ENCODE data around the gene SLC13A4. TPM values are rescaled to one million over a fixed set of nuclear protein-coding genes. Genes with fewer than 3 reads are reported as not detected.
"Not testable (repeated sequence)": the region's sequence is repeated elsewhere in the genome, so short reads cannot be mapped to it uniquely, and the experiment has no call there.

Gene SLC13A4
- total RNA-seq, 2 donors from 2014 or later: 0.62 TPM; not detected in 1

DNA sequence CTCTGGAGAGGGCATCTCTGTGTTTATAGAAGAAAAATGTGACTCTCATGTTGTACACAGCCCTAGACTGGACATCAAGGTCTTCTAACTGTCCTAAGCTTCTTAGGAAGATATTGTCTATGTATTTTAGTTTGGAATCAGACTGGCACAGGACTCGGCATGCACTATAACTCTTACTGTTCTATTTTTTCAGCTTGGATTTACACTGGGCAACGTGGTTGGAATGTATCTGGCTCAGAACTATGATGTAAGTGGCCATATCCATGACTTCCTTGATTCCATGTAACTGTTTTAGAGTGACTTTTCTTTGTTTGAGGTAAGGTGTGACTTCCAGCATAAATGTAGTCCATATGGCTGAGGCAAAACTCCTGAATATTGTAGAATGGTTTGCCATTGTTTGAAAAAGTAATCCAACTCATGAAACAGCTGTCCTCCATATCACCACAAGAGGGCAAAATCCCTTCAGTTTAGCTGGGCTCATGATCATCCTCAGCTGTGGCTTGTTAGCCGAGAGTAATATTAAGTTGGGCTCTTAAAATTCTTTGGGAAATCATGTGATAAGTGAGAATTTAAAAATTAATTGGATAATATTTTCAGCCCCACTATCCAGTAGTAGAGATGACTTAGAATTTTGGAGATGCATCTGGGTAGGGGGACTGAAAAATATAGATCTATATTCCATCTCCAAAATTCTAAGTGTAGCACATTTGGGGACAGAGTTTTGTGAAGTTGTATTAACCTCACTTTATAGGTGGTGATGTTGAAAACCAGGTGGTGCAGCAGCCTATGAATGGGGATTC, 55.2 kb downstream of the SLC13A4 start:
- intact Hi-C loops (cut with DNase I): loop anchor here in 1 of 2 donors (5.0 to 10.0 kb wide), 2 partner anchors 132 to 335 kb away; no protein-coding TSS in a partner anchor
- no peak for DNase-seq (ENCODE audit: low spot score)

DNA sequence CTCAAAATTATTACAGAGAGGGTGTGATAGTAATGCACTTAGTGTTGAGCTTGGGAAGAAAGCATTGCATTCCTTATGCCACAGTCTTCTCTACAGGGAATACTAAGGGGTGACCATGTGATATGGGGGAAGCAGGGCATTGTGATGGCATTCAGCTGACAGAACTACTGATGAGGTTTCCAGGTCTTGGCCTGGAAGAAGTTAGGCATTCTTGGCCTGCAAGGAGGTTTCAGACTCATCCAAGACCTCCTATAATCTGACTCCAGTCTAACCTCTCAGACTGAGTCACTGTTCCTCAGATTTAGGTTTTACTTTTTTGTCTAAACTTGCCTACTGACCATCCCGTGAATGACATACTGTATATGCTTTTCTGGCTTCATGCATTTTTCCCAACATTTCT, 57.8 kb downstream of the SLC13A4 start:
- intact Hi-C loops (cut with DNase I): loop anchor here in 1 of 2 donors (5.0 to 10.0 kb wide), 2 partner anchors 135 to 337 kb away; no protein-coding TSS in a partner anchor
- DNase-seq (ENCODE audit: low spot score): no peak

- intact Hi-C loops (cut with DNase I): loop anchor here in 1 of 2 donors (5.0 to 10.0 kb wide), 3 partner anchors 135 to 338 kb away; partner anchors contain the start of gene MTPN
- no peak for DNase-seq (ENCODE audit: low spot score)
Measured at GRCh38 chr7:135669774-135670173, 58.2 kb downstream of the SLC13A4 start.

GRCh38 chr7:135668852-135669395, 59.1 kb downstream of the SLC13A4 start:
- not testable (repeated sequence) for DNase-seq (ENCODE audit: low spot score)
- intact Hi-C loops (cut with DNase I): loop anchor here in 1 of 2 donors (10.0 kb wide), 1 partner anchor 306 kb away; the partner anchor contains the start of gene MTPN

DNA sequence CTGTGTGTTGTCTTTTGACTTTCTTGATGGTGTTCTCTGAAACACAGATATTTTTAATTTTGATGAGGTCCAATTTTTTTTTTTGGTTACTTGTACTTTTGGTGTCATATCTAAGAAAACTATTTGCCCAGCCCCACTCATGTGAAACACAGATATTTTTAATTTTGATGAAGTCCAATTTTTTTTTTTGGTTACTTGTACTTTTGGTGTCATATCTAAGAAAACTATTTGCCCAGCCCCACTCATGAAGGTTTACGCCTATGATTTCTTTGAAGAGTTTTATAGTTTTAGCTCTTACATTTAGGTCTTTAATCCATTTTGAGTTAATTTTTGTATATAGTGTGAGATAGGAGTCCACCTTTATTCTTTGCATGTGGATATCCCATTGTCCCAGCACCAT, 60.4 kb downstream of the SLC13A4 start:
- intact Hi-C loops (cut with DNase I): loop anchor here in 1 of 2 donors (10.0 kb wide), 1 partner anchor 307 kb away; the partner anchor contains the start of gene MTPN
- DNase-seq (ENCODE audit: low spot score): not testable (repeated sequence)

- intact Hi-C loops (cut with DNase I): loop anchor here in 1 of 2 donors (10.0 kb wide), 1 partner anchor 308 kb away; the partner anchor contains the start of gene MTPN
Measured at GRCh38 chr7:135666846-135667245, 61.1 kb downstream of the SLC13A4 start.

GRCh38 chr7:135666156-135666555, 61.8 kb downstream of the SLC13A4 start:
- intact Hi-C loops (cut with DNase I): loop anchor here in 1 of 2 donors (10.0 kb wide), 1 partner anchor 309 kb away; the partner anchor contains the start of gene MTPN

More at GRCh38 chr7:135666846-135667245, 61.1 kb downstream of the SLC13A4 start:
- no peak for DNase-seq (ENCODE audit: low spot score)

DNA sequence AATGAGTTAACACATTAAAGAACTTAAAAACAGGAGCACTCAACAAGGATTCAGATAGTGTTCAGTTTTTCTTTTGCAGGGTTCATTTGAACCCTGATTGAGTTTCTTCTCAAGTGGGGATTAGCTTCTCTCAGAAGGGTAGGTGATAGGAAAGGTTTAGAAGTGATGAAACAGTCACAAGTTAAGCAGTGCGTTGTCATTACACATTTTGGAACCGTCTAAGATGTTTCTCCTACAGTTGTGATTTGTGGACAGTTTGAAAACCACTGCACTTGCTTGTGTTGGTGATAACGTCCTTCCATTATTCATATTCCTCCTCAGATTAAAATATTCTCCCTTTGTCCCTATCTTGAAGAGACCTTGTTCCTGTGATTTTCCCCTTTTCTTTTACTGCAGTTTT, 62.9 kb downstream of the SLC13A4 start:
- intact Hi-C loops (cut with DNase I): loop anchor here in 1 of 2 donors (10.0 kb wide), 1 partner anchor 310 kb away; the partner anchor contains the start of gene MTPN
- no peak for DNase-seq (ENCODE audit: low spot score)

More at GRCh38 chr7:135666156-135666555, 61.8 kb downstream of the SLC13A4 start:
- no peak for DNase-seq (ENCODE audit: low spot score)

DNA sequence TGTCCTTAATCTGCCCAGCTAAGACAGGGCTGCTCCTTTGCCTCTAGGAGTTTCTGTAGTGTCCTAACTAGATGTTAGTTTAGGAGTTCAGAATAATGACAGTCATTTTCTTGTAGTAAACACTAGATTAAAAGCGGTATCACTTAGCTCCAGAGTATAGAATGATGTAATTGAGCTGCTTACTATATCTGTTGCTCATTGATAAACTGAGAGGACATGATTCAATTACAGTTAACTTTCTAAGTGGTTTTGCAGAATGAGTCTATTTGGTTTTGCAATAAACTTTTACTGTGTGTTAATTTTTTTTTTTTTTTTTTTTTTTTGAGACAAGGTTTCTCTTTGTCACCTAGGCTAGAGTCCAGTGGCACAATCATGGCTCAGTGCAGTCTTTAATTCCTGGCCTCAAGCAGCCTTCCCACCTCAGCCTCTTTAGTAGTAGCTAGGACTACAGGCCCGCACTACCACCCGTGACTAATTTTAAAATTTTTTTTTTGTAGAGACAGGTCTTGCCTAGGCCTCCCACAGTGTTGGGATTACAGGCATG, 63.9 kb downstream of the SLC13A4 start:
- DNase-seq (ENCODE audit: low spot score): no peak
- intact Hi-C loops (cut with DNase I): loop anchor here in 1 of 2 donors (10.0 kb wide), 1 partner anchor 311 kb away; the partner anchor contains the start of gene MTPN

DNA sequence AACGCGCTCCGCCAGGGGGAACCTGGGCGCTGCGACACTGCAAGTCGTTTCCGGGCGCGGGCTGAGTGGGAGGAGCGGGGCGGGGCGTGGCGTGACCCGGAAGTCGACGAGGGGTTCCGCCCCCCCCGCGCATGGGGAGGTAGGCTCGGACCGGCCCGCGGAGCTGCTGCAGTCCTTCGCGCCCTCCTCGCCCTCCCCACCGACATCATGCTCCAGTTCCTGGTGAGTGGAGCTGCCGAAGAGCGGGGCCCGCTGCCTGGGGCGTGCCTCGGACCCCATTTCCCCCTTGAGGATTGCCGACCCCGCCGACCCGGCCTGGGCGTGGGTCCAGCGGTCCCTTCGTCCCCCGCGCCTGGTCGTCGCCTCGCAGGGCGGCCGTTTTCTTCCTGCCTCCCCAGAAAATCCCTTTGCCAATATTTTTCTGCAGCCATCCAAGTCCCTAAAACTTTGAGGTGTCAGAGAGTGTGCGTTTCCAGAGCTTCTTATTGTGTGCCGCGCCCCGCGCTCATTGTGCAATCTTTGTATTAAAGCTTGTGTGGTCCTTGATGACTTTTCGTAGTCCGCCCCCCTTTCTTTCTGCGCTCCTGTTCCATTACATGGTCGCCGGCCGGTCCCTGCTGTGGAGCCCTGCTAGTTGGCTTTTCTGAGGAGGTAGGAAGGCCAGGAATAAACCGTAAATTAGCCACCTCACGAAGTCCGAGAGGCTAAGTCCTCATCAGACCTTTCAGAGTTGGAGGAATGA, 65.4 kb downstream of the SLC13A4 start, which contains the start of gene STMP1:
TSS of gene STMP1 (plus strand) at position 142 of the 742 bp plus-strand sequence.
- intact Hi-C loops (cut with DNase I): loop anchor here in 1 of 2 donors (10.0 kb wide), 1 partner anchor 312 kb away; the partner anchor contains the start of gene MTPN

GRCh38 chr7:135662123-135662372, 65.9 kb downstream of the SLC13A4 start:
- intact Hi-C loops (cut with DNase I): loop anchor here in 1 of 2 donors (10.0 kb wide), 1 partner anchor 313 kb away; the partner anchor contains the start of gene MTPN

More for the DNA sequence above, 65.4 kb downstream of the SLC13A4 start, which contains the start of gene STMP1:
- DNase-seq (ENCODE audit: low spot score): peak; percentile 99

GRCh38 chr7:135661311-135662122, 66.5 kb downstream of the SLC13A4 start:
- no peak for DNase-seq (ENCODE audit: low spot score)
- intact Hi-C loops (cut with DNase I): loop anchor here in 1 of 2 donors (10.0 kb wide), 1 partner anchor 313 kb away; the partner anchor contains the start of gene MTPN

More at GRCh38 chr7:135662123-135662372, 65.9 kb downstream of the SLC13A4 start:
- no peak for DNase-seq (ENCODE audit: low spot score)

GRCh38 chr7:135659159-135659846, 68.7 kb downstream of the SLC13A4 start:
- intact Hi-C loops (cut with DNase I): no loop called here
- no peak for DNase-seq (ENCODE audit: low spot score)

- no peak for DNase-seq (ENCODE audit: low spot score)
- intact Hi-C loops (cut with DNase I): no loop called here
Measured at GRCh38 chr7:135658564-135658963, 69.4 kb downstream of the SLC13A4 start.

DNA sequence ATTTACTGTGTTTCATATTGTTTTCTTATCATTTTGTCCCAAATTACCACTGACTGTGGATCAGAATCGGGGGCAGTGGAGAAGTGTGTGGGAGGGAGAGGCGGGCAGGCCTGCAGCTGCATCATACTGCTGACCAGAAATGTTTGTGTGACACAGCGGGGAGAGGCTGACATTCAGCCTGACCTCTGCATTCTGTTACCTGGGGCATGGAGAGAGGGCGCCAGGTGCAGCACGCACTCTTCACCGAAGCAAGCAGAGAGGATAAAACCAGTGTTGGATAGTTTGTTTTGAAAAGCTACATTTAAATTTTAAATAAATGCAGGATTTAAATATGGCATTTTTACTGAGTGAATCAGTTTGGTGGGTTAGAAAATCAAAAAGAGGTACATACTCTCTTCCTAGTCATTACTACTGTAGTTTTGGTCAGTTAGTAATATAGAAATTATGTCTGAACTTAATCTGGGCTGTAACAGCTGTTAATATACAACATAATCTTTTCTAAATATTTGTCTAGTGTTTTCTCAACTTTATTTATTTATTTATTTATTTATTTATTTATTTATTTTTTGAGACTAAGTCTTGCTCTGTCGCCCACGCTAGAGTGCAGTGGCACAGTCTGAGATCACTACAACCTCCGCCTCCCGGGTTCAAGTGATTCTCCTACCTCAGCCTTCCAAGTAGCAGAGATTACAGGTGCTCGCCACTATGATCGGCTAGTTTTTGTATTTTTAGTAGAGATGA, 74.5 kb downstream of the SLC13A4 start:
- intact Hi-C loops (cut with DNase I): loop anchor here in 1 of 2 donors (2.0 kb wide), 1 partner anchor 17 kb away; no protein-coding TSS in a partner anchor
- DNase-seq (ENCODE audit: low spot score): no peak

- intact Hi-C loops (cut with DNase I): no loop called here
- DNase-seq (ENCODE audit: low spot score): no peak
Measured at GRCh38 chr7:135650831-135651573, 77.0 kb downstream of the SLC13A4 start.

Measured in posterior vena cava (tissue), 2 donors.